GM19025 (cell line): Measurements from ENCODE around the gene TIPRL.
"Not testable (repeated sequence)": the region's sequence is repeated elsewhere in the genome, so short reads cannot be mapped to it uniquely, and the experiment has no call there.

Source experiments
- ATAC-seq: cut with Tn5 transposase; IDR thresholded peaks from one replicate; pipeline ENCODE4 v1.9.1; 2021; ENCODE audit warnings: mild to moderate bottlenecking, low read depth, moderate library complexity; ENCODE audit not compliant: unreplicated experiment

TIPRL gene

GRCh38 chr1:168178638-168179437 is at the start of gene TIPRL:
TSS of gene TIPRL (plus strand) at chr1:168178962. CDS start at chr1:168179078, 116 bp downstream.
- peak; percentile 88 for ATAC-seq

- no peak for ATAC-seq
Observed at GRCh38 chr1:168129933-168130332, 48.8 kb upstream of the TIPRL start.

- no peak for ATAC-seq
Observed at GRCh38 chr1:168134132-168134531, 44.6 kb upstream of the TIPRL start.

GRCh38 chr1:168134642-168135041 is 44.1 kb upstream of the TIPRL start:
- ATAC-seq, result no peak

- no peak for ATAC-seq
Observed at GRCh38 chr1:168135116-168135920, 43.4 kb upstream of the TIPRL start.

- no peak for ATAC-seq
Observed at GRCh38 chr1:168135921-168136708, 42.6 kb upstream of the TIPRL start.

GRCh38 chr1:168136709-168137514 is 41.9 kb upstream of the TIPRL start, which contains the start of gene GPR161:
TSS of gene GPR161 (minus strand) at chr1:168136930. CDS start at chr1:168104850, 32,080 bp downstream.
- no peak for ATAC-seq

GRCh38 chr1:168137515-168137821 is 41.3 kb upstream of the TIPRL start:
- no peak for ATAC-seq

- ATAC-seq, result no peak
Observed at GRCh38 chr1:168138134-168138533, 40.6 kb upstream of the TIPRL start.

- no peak for ATAC-seq
Observed at GRCh38 chr1:168139070-168139469, 39.7 kb upstream of the TIPRL start.

GRCh38 chr1:168141871-168142385 is 36.8 kb upstream of the TIPRL start:
- no peak for ATAC-seq

GRCh38 chr1:168145184-168146159 is 33.3 kb upstream of the TIPRL start:
- ATAC-seq, result peak; percentile 92

GRCh38 chr1:168146160-168146539 is 32.6 kb upstream of the TIPRL start:
- ATAC-seq, result no peak

- ATAC-seq, result no peak
Observed at GRCh38 chr1:168146626-168147025, 32.1 kb upstream of the TIPRL start.

- no peak for ATAC-seq
Observed at GRCh38 chr1:168148916-168149315, 29.8 kb upstream of the TIPRL start.

- ATAC-seq, result no peak
Observed at GRCh38 chr1:168150283-168150682, 28.5 kb upstream of the TIPRL start.

GRCh38 chr1:168151935-168152334 is 26.8 kb upstream of the TIPRL start:
- ATAC-seq, result no peak

GRCh38 chr1:168154707-168155106 is 24.1 kb upstream of the TIPRL start:
- ATAC-seq, result not testable (repeated sequence)

- ATAC-seq, result no peak
Observed at GRCh38 chr1:168155910-168156309, 22.9 kb upstream of the TIPRL start.
